IPS DF 6.9 (cell line): ENCODE results near the gene FGF8.
A peak's percentile ranks its signal among the peaks of the same experiment; 100 is the strongest.

ENCODE experiments used
- DNase-seq: peaks from one replicate; pipeline ENCODE4 v3.0.0-alpha.2; 2013; ENCODE audit warnings: low read depth, low spot score
- H3K27ac ChIP-seq: one replicate; pipeline ENCODE4 v1.5.1; 2013; ENCODE audit warnings: low read length, control low read depth
- H3K27me3 ChIP-seq: 2 replicates; pipeline ENCODE4 v1.6.1; 2013; ENCODE audit warnings: mild to moderate bottlenecking, low read length; ENCODE audit not compliant: control insufficient read depth, insufficient read depth
- H3K36me3 ChIP-seq: 2 replicates; pipeline ENCODE4 v1.6.1; 2013; ENCODE audit warnings: low read length; ENCODE audit not compliant: control insufficient read depth, insufficient read depth
- H3K4me1 ChIP-seq: 2 replicates; pipeline ENCODE4 v1.6.1; 2013; ENCODE audit warnings: low read length; ENCODE audit not compliant: control insufficient read depth, insufficient read depth
- H3K4me3 ChIP-seq: 2 replicates; pipeline ENCODE4 v1.5.1; 2013; ENCODE audit warnings: mild to moderate bottlenecking, low read length
- H3K9me3 ChIP-seq: 2 replicates; pipeline ENCODE4 v1.6.1; 2013; ENCODE audit warnings: low read length, inconsistent platforms; ENCODE audit not compliant: control insufficient read depth, insufficient read depth
- WGBS: extraction: QIAGEN DNeasy Blood & Tissue Kit; methylation state at CpG from one replicate; pipeline ENCODE4 v1.1.7; 2013; ENCODE audit warnings: mixed read lengths, missing lambda C conversion rate; ENCODE audit not compliant: insufficient read length, insufficient coverage; 5-methylcytosine and 5-hydroxymethylcytosine counted together

Gene FGF8, protein sequence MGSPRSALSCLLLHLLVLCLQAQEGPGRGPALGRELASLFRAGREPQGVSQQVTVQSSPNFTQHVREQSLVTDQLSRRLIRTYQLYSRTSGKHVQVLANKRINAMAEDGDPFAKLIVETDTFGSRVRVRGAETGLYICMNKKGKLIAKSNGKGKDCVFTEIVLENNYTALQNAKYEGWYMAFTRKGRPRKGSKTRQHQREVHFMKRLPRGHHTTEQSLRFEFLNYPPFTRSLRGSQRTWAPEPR

DNA sequence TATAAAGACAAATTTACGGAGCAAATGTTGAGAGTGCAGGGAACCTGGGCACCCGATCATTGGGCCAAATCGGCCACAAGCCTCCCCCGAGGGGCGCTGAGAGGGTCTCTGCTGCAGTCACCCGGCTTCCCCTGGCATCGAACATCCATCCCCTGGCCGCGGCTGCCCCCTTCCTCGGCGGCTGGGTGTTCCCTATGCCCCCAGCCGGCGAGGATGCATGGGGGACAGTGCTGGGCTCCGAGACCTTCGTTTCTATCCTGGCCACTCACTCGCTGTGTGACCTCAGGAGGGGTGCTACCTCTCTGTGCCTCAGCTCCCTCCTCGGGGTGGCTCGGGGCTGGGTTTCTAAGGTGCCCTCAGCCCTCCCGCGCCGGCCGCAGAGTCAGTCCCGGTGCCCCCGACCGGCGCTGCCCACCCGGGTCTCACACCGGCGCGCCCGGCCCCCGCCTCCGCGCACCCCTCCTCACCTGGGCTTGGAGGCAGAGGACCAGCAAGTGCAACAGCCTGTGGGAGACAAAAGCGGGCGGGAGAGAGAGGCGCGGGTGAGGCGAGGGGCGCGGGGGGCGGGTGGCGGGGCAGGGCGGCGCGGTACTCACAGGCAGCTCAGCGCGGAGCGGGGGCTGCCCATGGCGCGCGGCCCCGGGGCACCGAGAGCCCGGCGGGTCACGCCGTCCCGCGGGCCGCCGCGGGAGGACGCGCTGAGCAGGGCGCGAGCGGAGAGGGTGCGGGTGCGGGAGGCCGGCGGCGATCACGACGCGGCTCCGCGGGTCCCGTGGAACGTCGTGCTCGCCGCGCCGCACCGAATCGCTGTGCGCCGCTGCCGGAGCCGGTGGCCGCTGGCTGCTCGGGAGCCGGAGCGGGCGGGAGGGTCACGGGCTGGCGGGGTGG lies at the start of gene FGF8:
TSS of gene FGF8 (minus strand) at position 842 of the 888 bp plus-strand sequence. CDS start at position 628, 214 bp downstream.
- Histone ChIP-seq H3K4me1 (peaks cover 14% of the 10 kb centered on the region), H3K4me3 (peak within 1 kb of the TSS; percentile 42; the same call in 1 of the 2 replicates), H3K27me3 (peaks cover 48% of the 10 kb centered on the region), H3K36me3 (no peaks in the 10 kb centered on the region; the same call in 1 of the 2 replicates), H3K27ac (no peak within 1 kb of the TSS), H3K9me3 (no peaks in the 10 kb centered on the region)
- WGBS, result no CpG with 5 or more reads among the region's 98 CpGs
- DNase-seq, result no peak

- no peak for DNase-seq
- no CpG with 5 or more reads among the region's 2 CpGs for WGBS
- no peak overlapping the region for H3K27ac ChIP-seq
These were observed 48.8 kb upstream of the FGF8 start for GRCh38 chr10:101824736-101825135.

GRCh38 chr10:101818872-101819633 lies 43.1 kb upstream of the FGF8 start:
- DNase-seq, result no peak
- no peaks in the 10 kb centered on the region; the same call in 1 of the 2 replicates for H3K4me1 ChIP-seq
- H3K4me3 ChIP-seq, result peak overlapping the region; percentile 45; the same call in 1 of the 2 replicates
- H3K9me3 ChIP-seq, result no peaks in the 10 kb centered on the region
- H3K27me3 ChIP-seq, result no peaks in the 10 kb centered on the region
- H3K36me3 ChIP-seq, result no peaks in the 10 kb centered on the region
- WGBS, result no CpG with 5 or more reads among the region's 14 CpGs
- H3K27ac ChIP-seq, result no peak overlapping the region

More at GRCh38 chr10:101824736-101825135, 48.8 kb upstream of the FGF8 start:
- Histone ChIP-seq H3K27me3 (no peaks in the 10 kb centered on the region), H3K4me3 (no peak overlapping the region), H3K9me3 (no peaks in the 10 kb centered on the region), H3K4me1 (no peaks in the 10 kb centered on the region; the same call in 1 of the 2 replicates), H3K36me3 (no peaks in the 10 kb centered on the region)

DNA sequence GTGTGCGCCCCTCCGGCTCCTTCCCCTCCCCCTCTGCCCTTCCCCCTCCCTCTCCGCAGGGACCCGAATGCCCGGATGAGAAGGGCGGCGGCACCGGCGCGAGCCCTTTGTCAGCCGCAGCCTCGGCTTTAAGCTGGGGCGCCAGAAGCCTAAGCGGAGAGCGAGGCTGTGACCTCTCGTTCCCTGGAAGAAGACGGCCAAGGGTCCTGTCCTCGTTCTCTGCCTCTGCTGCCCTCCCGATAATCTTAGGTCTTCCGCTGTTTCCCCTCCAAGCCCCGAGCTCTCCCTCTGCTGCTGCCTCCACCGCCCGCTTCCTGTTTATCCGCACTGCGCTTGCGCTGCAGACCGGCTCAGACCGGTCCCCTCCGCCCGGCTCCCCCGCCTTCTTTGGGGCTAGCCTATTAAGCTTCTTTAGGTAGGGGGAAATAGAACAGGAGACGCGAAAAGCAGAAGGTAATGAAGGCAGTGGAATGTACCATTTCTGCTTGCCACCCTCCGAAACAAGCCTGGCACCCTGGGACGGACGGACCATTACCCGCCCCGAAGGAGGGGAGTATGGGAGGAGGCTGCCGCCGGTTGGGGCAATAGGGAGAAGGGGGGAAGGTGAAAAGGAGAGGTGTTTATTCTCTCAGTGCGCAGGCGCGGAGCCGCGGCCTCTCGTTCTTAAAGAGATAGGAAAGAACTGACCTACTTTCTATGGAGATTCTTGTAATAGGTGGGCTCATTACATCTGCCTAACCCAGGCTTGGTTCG lies 42.4 kb upstream of the FGF8 start, which contains the start of gene OGA:
TSS of gene OGA (minus strand) at position 326 of the 753 bp plus-strand sequence. CDS start 422 bp downstream, outside the sequence.
- H3K36me3 ChIP-seq, result no peaks in the 10 kb centered on the region
- peak; percentile 96 for DNase-seq
- no CpG with 5 or more reads among the region's 47 CpGs for WGBS

DNA sequence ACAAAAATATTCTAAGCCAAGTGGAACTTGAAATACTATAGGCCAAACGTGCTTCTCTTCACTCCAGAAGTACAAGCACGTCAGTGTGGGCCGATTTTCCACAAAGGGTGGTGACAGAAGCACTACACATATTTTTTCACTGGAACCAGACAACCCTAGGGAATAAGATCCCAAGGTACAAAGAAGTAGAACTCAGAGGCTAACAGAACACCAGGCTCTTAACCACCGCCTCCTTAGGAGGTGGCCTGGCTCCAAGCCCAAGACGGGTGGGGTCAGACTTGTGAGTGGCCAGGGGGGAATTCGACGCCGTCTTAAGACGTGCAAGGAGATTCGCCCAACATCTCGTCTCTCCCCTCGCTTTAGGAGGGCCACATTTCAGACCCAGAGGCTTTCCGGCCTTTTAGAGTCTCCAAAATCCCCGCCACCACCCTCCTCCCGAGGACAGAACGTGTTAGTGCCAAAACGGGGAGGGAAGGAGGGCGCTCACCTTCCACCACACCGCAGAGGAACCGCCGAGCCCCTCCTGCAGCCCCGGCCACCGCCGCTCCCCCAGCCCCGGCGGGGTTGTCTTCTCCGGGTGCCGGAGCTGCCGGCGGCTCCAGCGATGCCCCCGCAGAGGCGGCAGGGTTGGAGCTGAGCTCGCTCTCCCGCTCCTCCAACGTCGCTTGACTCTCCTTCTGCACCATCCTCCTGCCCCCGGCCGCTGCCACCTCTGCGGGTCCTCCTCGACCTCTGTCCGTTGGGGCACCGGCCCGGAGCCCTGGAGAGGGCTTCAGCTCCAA lies 41.6 kb upstream of the FGF8 start:
- peak overlapping the region; percentile 77 for H3K4me3 ChIP-seq
- no peaks in the 10 kb centered on the region for H3K9me3 ChIP-seq
- WGBS, result no CpG with 5 or more reads among the region's 44 CpGs
- no peaks in the 10 kb centered on the region for H3K27me3 ChIP-seq
- no peaks in the 10 kb centered on the region; the same call in 1 of the 2 replicates for H3K4me1 ChIP-seq
- no peak overlapping the region for H3K27ac ChIP-seq
- DNase-seq, result no peak
- H3K36me3 ChIP-seq, result peaks cover 2% of the 10 kb centered on the region; the same call in 1 of the 2 replicates

More for the DNA sequence above, 42.4 kb upstream of the FGF8 start, which contains the start of gene OGA:
- Histone ChIP-seq H3K9me3 (no peaks in the 10 kb centered on the region), H3K27me3 (no peaks in the 10 kb centered on the region), H3K27ac (no peak within 1 kb of the TSS), H3K4me3 (peak within 1 kb of the TSS; percentile 77), H3K4me1 (no peaks in the 10 kb centered on the region; the same call in 1 of the 2 replicates)

GRCh38 chr10:101816913-101817336 lies 41.0 kb upstream of the FGF8 start:
- no peaks in the 10 kb centered on the region for H3K9me3 ChIP-seq
- no peaks in the 10 kb centered on the region for H3K27me3 ChIP-seq
- no peak for DNase-seq
- H3K4me3 ChIP-seq, result peak overlapping the region; percentile 77; the same call in 1 of the 2 replicates
- H3K27ac ChIP-seq, result no peak overlapping the region
- WGBS, result no CpG with 5 or more reads among the region's 14 CpGs
- H3K4me1 ChIP-seq, result no peaks in the 10 kb centered on the region; the same call in 1 of the 2 replicates
- H3K36me3 ChIP-seq, result peaks cover 5% of the 10 kb centered on the region; the same call in 1 of the 2 replicates

- H3K27ac ChIP-seq, result no peak overlapping the region
- WGBS, result no CpG with 5 or more reads among the region's 5 CpGs
- no peak for DNase-seq
These were observed 40.5 kb upstream of the FGF8 start for GRCh38 chr10:101816376-101816775.

GRCh38 chr10:101814466-101815071 lies 38.7 kb upstream of the FGF8 start:
- no peak for DNase-seq
- no peaks in the 10 kb centered on the region; the same call in 1 of the 2 replicates for H3K4me1 ChIP-seq
- no peak overlapping the region for H3K4me3 ChIP-seq
- no peaks in the 10 kb centered on the region for H3K27me3 ChIP-seq
- WGBS, result no CpG with 5 or more reads among the region's 8 CpGs
- no peak overlapping the region for H3K27ac ChIP-seq
- H3K9me3 ChIP-seq, result no peaks in the 10 kb centered on the region
- peaks cover 5% of the 10 kb centered on the region; the same call in 1 of the 2 replicates for H3K36me3 ChIP-seq

More at GRCh38 chr10:101816376-101816775, 40.5 kb upstream of the FGF8 start:
- Histone ChIP-seq H3K9me3 (no peaks in the 10 kb centered on the region), H3K4me3 (peak overlapping the region; percentile 77; the same call in 1 of the 2 replicates), H3K27me3 (no peaks in the 10 kb centered on the region), H3K4me1 (no peaks in the 10 kb centered on the region; the same call in 1 of the 2 replicates), H3K36me3 (peaks cover 5% of the 10 kb centered on the region; the same call in 1 of the 2 replicates)
